Measurements from ENCODE around the gene KDM4C.

Gene KDM4C

DNA sequence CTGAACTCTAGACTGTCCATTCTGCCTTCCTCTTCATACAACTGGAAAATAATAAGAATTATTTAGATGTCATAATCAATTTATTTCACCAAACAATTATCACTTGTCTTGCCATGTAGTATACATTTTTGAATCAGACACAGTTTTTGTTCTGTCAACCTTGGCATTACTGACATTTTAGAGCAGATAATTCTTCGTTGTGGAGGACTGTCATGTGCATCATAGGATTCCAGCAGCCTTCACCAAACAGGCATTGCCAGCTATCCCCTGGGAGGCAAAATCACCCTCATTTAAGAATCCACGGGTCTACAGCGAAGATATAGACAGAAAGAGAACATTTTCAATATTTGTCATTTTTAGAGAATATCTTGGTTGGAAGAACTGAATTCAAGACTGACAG lies 293.9 kb downstream of the KDM4C start:
- TF ChIP-seq, protein P1, sequence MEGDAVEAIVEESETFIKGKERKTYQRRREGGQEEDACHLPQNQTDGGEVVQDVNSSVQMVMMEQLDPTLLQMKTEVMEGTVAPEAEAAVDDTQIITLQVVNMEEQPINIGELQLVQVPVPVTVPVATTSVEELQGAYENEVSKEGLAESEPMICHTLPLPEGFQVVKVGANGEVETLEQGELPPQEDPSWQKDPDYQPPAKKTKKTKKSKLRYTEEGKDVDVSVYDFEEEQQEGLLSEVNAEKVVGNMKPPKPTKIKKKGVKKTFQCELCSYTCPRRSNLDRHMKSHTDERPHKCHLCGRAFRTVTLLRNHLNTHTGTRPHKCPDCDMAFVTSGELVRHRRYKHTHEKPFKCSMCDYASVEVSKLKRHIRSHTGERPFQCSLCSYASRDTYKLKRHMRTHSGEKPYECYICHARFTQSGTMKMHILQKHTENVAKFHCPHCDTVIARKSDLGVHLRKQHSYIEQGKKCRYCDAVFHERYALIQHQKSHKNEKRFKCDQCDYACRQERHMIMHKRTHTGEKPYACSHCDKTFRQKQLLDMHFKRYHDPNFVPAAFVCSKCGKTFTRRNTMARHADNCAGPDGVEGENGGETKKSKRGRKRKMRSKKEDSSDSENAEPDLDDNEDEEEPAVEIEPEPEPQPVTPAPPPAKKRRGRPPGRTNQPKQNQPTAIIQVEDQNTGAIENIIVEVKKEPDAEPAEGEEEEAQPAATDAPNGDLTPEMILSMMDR (IDR thresholded peaks at IDR 0.05; ENCODE audit: control insufficient read depth, extremely low read depth, insufficient read depth) = no peak
- DNase-seq (ENCODE audit: low read depth) = no peak
- H3K4me3 ChIP-seq (ENCODE audit: low read depth, low read length) = no peak overlapping the region

DNA sequence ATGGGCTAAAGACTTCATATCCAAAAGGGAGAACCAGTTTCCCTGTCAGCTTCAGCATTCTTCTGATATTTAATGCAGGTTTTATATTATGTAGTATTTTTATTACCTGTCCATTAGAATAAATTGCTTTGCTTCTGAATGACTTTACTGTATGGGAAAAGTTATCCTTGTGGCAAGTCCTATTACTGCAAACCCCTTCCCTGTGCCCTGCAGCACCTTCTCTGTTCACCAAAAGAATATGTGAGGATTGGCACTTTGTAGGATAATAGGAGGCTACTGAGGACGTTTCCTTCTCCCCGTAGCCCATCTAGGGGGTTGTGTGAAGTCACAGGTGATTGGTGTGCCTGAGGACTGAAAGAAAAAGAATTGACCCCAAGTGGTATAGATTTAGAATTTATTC lies 296.1 kb downstream of the KDM4C start:
- TF ChIP-seq, protein P1 (IDR thresholded peaks at IDR 0.05; ENCODE audit: control insufficient read depth, extremely low read depth, insufficient read depth) = no peak
- H3K4me3 ChIP-seq (ENCODE audit: low read depth, low read length) = no peak overlapping the region
- DNase-seq (ENCODE audit: low read depth) = no peak

DNA sequence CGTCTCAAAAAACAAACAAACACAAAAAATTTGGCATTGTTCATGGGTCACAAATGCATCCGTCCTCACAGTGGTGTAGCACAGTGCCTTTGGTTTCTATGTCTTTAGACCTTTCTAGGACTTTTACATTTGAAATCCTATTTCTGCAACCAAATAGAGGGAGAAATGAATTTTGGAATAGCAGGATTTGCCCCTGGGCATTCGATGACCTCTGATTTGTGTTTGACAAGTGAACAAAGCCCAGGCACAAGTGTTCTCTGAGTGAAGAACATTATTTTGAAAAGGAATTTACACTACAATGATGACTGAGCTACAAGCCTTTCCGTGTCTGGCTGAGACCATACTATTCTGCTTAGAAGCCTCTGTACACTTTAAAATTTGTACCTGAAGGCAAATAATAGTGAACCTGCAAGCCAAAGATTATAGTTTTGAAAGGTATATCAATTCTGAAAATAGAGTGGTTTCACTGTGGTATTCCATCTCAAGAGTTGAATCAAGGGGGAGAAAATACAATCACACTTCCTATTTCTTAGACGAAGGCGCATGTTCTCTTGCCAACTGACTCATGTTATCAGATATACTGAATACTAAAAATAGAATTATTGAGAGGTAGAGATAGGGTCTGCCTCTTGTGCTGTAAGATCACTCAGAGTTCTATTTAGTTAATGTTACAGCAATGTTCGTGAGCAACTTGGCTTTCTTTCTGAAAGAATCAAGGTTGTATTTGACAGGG lies 297.6 kb downstream of the KDM4C start:
- TF ChIP-seq, protein P1 (IDR thresholded peaks at IDR 0.05; ENCODE audit: control insufficient read depth, extremely low read depth, insufficient read depth) = no peak
- DNase-seq (ENCODE audit: low read depth) = no peak
- H3K4me3 ChIP-seq (ENCODE audit: low read depth, low read length) = no peak overlapping the region

DNA sequence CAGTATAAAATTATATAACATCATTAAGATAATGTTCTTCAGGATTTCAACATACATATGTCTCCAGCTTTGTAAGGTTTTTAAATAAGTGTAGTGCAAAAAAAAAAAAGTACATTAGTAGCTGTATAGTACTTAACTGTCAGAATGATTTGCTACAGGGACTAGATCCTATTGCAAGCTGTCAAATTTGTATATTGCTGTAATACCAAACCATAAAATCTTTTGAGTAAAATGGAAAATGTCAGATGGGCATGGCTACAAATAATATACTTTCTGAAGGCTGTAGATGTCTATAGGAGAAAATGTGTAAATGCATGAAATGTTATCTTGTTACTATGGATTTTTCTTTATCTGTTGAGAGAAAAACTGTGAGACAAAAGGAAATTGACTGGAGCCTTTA lies 298.5 kb downstream of the KDM4C start:
- DNase-seq (ENCODE audit: low read depth) = no peak
- TF ChIP-seq, protein P1 (IDR thresholded peaks at IDR 0.05; ENCODE audit: control insufficient read depth, extremely low read depth, insufficient read depth) = no peak
- H3K4me3 ChIP-seq (ENCODE audit: low read depth, low read length) = no peak overlapping the region

DNA sequence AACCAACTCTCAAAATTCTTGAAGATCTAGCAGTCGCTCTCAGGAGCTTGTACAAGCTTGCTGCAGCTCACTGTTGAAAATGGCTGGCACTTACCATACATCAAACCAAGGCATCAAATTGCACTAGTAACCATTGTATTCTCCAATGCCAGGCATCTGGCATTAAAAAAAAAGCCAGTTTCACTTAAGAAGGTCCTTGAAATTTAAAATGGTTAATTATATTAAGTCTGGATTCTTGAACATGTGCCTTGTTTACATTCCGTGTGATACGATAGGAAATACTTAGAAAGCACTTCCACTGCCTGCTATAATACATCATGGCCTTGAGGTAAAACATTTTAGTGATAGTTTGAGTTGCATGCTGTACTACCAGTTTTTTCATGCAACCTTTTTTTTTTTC lies 300.7 kb downstream of the KDM4C start:
- H3K4me3 ChIP-seq (ENCODE audit: low read depth, low read length) = no peak overlapping the region
- TF ChIP-seq, protein P1 (IDR thresholded peaks at IDR 0.05; ENCODE audit: control insufficient read depth, extremely low read depth, insufficient read depth) = no peak
- no peak for DNase-seq (ENCODE audit: low read depth)

DNA sequence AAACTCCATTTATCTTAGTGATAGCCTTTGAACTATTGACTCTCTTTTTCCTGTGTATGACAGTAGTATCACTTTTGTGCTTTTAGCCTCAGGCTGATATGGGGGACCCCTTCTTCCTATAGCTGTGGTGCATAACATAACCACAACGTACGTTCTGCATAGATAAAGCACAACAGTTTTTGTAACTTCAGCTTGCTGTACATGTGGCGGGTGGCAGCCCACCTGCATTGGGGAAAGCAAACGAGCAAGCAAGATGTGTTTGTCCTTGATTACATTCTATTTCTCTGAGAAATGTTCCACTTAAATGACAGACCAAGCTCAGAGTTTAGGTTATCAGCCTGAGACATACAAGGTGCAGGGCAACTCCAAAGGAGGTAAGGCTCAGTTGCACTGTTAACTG lies 309.4 kb downstream of the KDM4C start:
- DNase-seq (ENCODE audit: low read depth) = no peak
- no peak overlapping the region for H3K4me3 ChIP-seq (ENCODE audit: low read depth, low read length)
- TF ChIP-seq, protein P1 (IDR thresholded peaks at IDR 0.05; ENCODE audit: control insufficient read depth, extremely low read depth, insufficient read depth) = no peak

DNA sequence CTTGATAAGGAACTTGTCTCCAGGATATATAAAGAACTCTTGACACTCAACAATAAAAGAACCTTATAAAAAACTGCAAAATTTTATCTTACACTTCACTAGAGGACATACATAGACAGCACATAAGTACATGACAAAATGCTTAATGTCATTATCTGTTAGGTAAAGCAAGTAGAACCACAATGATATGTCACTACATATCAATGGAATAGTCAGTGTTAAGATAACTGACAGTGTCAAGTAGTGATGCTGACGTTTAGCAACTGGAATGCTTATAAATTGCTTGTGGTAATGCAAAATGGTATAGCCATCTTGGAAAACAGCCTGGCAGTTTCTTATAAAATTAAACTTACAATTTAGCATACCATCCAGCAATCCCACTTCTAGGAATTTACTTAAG lies 314.1 kb downstream of the KDM4C start:
- H3K4me3 ChIP-seq (ENCODE audit: low read depth, low read length) = no peak overlapping the region
- TF ChIP-seq, protein P1 (IDR thresholded peaks at IDR 0.05; ENCODE audit: control insufficient read depth, extremely low read depth, insufficient read depth) = no peak
- no peak for DNase-seq (ENCODE audit: low read depth)

Measured in LNCaP clone FGC (cell line).